LHCN-M2 (cell line): ENCODE measurements around the gene CD163L1. TPM values are rescaled to one million over a fixed set of nuclear protein-coding genes. Genes with fewer than 3 reads are reported as not detected.
A peak's percentile ranks its signal among the peaks of the same experiment; 100 is the strongest.
"Not testable (repeated sequence)": the region's sequence is repeated elsewhere in the genome, so short reads cannot be mapped to it uniquely, and the experiment has no call there.

Experiments used
- DNase-seq: peaks from one replicate; pipeline ENCODE4 v3.0.0-alpha.2; 2012; ENCODE audit warnings: low read depth
- polyA plus RNA-seq: library from polyadenylated mRNA; unstranded; fragments of >200 nt; gene quantifications from one replicate; pipeline ENCODE4 v1.2.1, GENCODE V29; 2012; ENCODE audit warnings: missing spikeins
- total RNA-seq: library from RNA; depleted of rRNA; stranded (reverse); fragments of >200 nt; gene quantifications from 2 replicates; pipeline ENCODE4 v1.2.3, GENCODE V29; 2014; rRNA removed

Gene CD163L1
- total RNA-seq, result 3.7 and 11.2 TPM in 2 replicates
- polyA plus RNA-seq, result 4.3 TPM

DNA sequence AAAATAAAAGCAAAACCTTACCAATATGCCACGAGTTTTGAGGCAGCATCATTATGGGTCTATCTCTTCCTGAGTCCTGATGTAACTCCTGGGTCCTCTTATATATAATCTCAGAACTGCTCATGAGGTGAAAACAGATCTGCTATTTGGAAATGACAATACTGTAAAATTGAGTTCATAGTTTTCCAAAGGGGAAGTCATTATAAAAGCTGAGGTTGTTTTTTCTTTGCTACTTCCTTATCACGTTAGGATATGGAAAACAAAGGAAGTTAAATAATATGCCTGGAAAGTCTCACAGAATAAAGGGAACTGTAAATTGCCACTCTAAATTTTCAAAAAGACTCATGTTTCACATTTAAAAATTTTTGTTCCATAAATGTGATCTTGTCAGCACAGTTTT lies at the start of gene CD163L1:
TSS of gene CD163L1 (minus strand) at position 78 of the 400 bp plus-strand sequence. CDS start at position 52, 26 bp downstream.
- no peak for DNase-seq

GRCh38 chr12:7493006-7493405 lies 49.1 kb upstream of the CD163L1 start:
- no peak for DNase-seq

GRCh38 chr12:7486512-7486911 lies 42.6 kb upstream of the CD163L1 start:
- DNase-seq, result peak; percentile 17

GRCh38 chr12:7485095-7485494 lies 41.1 kb upstream of the CD163L1 start:
- DNase-seq, result no peak

GRCh38 chr12:7483343-7483742 lies 39.4 kb upstream of the CD163L1 start:
- DNase-seq, result no peak

DNA sequence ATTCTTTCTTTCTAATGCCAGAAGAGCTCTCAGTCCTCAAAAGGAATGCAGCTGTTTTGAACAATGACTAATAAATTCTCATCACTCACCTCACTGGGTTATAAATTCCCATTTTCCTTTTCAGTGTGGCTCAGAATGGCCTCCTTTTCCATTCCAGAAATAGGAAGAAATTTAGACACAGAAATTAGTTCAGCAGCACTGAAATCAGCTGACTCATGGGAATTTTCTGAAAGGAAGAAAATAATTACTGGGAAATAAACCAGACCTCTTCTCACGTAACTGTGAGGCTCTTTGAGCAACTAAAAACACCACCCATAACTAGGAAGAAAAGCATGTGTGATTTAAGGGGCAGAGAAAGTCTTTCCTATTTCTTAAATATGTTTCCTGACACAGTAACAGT lies 35.8 kb upstream of the CD163L1 start:
- peak; percentile 33 for DNase-seq

DNA sequence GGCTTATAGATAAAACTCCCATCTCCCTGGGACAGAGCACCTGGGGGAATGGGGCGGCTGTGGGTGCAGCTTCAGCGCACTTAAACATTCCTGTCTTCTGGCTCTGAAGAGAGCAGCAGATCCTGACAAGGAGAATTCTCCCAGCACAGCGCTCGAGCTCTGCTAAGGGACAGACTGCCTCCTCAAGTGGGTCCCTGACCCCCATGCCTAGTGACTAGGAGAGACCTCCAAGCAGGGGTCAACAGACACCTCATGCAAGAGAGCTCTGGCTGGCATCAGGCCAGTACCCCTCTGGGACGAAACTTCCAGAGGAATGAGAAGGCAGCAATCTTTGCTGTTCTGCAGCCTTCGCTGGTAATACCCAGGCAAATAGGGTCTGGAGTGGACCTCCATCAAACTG lies 28.1 kb upstream of the CD163L1 start:
- no peak for DNase-seq

GRCh38 chr12:7460375-7461259 lies 16.7 kb upstream of the CD163L1 start:
- DNase-seq, result peak; percentile 42

DNA sequence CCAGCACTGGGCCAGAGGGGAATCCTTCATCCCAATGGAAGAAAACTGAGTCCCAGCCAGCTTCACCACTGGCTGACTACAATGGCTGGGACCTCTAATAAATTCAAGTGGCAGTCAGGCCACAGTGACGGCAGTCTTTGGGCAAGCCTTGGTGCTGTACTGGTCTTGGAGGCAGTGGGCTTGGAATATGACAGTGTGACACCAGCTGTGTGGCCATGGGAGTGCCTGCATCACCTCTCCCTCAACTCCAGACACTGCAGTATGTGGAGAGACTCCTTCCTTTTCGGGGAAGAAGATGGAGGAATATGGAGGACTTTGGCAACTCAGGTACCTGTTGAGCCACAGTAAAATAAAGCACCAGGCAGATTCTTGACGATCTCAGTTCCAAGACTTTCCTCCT lies 16.0 kb upstream of the CD163L1 start:
- no peak for DNase-seq

DNA sequence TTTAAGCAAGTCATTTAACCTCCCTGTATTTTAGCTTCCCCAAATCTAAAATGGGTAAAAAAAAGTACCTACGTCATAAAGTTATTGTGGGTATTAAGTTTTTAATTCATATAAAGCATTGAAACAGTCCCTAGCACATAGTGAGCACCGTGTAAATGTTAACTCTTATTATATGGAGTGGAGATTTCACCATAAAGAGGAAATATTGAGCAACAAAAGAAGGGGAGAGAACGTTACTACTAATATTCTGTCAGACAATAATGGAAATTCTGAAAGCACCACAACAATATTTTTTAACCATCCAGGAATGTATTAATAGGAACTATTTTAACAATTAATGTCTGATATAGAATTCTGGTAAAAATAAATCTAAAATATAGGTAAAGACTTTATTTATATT lies 7.8 kb upstream of the CD163L1 start:
- DNase-seq, result no peak

- DNase-seq, result no peak
Measured at GRCh38 chr12:7450667-7451066, 6.7 kb upstream of the CD163L1 start.

DNA sequence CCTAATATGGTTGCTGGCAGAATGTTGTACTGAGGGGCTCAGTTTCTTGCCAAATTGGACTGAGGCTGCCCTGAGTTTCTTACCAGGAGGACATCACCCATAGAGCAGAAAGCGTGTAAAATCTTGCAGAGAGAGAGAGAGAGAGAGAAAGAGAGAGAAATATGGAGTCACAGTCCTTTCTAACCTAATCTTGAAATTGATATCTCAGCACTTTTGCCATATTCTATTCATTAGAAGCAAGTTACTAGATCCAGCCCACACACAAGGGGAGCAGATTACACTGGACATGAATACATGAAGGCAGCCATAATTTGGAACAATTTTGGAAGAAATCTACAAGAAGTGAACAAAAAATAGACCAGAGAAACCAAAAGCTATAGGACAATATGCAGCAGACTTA lies 4.1 kb upstream of the CD163L1 start:
- DNase-seq, result no peak

- no peak for DNase-seq
Measured at GRCh38 chr12:7444537-7444936, 584 bp upstream of the CD163L1 start.

DNA sequence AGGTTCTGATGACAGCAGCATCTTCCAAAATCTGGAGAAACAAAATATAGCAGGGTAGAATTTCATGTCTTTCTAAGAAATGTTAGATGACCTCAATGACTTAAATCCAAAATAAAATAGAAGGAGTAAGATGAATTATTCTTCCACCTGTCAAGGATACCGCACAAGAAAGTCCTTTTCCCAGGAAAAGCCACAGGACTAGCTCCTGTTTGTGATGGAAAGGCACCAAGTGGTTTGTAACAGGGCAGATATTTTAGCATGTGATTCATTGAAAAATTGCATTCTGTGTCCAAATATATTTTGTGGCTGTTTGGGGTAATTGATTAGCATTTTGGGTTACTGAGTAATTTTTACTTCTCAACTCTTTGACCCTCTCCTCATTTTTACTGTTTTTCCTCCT lies 2.7 kb downstream of the CD163L1 start:
- DNase-seq, result peak; percentile 66

- no peak for DNase-seq
Measured at GRCh38 chr12:7439579-7440505, 4.1 kb downstream of the CD163L1 start.

DNA sequence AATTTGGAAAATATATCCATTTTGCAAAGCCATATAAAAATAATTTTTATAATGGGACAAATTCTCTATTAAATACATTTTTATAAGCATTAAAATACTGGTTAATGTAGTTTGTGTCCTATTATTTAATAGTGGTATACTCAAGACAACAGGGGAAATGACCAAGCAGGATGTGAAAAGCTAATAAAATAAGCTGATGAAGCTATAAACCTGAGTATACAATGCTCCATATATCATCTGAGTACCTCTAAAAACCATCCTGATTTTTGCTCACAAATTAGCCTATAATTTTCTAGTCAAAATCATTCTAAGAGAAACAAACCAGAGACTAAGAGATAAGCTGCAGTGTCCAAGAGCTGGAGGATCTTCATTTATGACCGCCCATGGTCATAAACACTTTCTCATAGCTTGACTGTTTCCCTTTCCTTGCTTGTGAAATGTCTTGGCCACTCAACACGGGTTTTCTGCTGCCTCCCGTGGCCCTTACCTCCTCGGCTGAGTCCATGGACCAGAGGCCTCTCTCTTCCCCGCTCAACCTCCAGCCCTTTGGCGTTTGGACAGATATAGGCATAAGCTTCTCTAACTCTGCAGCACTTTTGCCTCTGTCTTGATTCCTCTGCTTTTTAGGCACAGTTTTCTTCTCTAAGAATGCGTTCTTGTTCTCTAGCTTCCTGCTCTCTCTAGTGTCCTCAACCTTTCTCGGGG lies 5.5 kb downstream of the CD163L1 start:
- DNase-seq, result not testable (repeated sequence)

- DNase-seq, result not testable (repeated sequence)
Measured at GRCh38 chr12:7437494-7437893, 6.5 kb downstream of the CD163L1 start.

- no peak for DNase-seq
Measured at GRCh38 chr12:7434670-7435069, 9.3 kb downstream of the CD163L1 start.

DNA sequence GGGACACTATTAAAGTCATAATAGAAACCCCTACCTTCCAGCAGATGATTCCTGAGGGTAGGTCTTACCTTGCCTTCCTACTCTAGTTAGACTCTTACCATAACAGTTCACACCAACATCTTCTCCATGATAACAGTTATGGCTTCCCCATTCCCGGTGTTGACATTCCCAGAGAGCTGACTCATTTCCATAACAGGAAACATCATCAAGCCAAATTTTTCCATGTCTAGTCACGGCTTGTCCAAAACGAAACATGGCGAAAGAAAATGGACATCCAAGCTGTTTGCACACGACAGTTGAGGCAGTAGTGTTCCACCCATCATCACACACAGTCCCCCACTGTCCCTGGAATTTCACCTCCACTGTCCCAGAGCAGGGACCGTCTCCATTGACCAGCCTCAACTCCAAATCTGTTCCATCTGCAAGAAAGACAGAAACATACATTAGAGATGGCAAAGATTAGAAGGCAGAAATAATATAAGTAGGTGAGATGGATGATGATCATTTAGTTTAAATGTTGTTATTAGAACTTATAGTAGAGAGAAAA lies 10.6 kb downstream of the CD163L1 start:
- DNase-seq, result peak; percentile 84

GRCh38 chr12:7431993-7432685 lies 11.8 kb downstream of the CD163L1 start:
- peak; percentile 46 for DNase-seq

GRCh38 chr12:7411343-7411742 lies 32.6 kb downstream of the CD163L1 start:
- DNase-seq, result no peak
